Measurements from ENCODE around the gene EPHA2. TPM values are rescaled to one million over a fixed set of nuclear protein-coding genes. Genes with fewer than 3 reads are reported as not detected.
A peak's percentile ranks its signal among the peaks of the same experiment; 100 is the strongest.
"Not testable (repeated sequence)": the region's sequence is repeated elsewhere in the genome, so short reads cannot be mapped to it uniquely, and the experiment has no call there.

EPHA2 gene
- total RNA-seq: 62.2 TPM

DNA sequence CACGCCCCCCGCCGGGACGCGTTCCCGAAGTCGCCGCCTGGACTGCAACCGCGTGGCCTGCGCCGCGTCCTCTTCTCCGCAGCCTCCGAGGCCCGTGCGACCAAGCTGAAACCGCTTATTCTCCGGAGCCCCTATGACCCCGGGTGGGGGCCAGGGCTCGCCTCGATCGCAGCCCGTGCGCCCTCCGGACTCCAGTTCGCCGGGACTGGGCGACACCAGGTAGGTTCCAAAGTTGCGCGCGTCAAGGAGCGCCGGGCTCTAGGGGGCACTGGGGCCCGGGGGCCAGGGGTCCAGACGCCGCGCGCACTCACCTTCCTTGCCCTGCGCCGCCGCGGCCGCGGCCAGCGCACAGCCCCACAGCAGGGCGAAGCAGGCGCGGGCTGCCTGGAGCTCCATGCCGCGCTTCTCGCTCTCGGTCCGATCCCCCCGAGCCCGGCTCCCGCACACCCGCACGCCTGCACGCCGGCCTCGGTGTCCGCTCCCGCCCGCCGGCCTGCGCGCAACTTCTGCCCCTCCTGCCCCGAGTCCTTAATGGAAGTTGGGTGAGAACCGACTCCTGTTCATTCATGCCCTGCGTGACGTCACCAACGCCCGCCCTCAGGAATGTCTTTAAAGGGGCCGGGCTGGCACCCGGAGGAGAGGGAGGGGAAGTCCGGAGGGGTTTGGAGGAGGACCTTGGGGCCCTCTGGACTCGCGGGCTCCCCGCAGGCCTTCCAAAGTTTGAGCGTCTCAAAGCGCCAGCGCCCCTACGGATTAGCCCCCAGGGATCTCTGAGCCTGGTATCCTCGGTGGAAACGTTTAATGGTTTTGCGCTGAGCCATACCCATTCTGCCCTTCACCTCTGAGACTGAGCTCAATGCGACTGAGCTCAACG is at the start of gene EPHA2:
Gene EPHA2 (minus strand): TSS at position 533 of the 874 bp plus-strand sequence. CDS start 137 bp downstream, at position 396.
- DNase-seq: peak; percentile 94

DNA sequence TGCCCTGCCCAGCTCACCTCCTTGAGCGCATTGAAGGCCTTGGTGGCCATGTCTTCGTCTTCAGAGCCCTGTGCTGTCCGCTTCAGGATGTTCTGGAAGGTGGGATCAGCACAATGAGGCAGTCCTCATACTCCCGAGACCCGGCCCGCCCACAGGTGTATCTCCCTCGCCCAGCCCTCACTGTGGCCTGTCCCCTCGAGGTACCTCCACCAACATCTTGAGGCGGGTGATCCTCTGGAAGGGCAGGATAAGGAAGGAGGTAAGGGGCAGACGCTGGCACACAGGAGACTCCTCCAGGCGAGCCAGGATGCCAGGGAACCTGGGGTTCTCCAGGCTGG is 49.4 kb upstream of the EPHA2 start:
- no peak for DNase-seq

DNA sequence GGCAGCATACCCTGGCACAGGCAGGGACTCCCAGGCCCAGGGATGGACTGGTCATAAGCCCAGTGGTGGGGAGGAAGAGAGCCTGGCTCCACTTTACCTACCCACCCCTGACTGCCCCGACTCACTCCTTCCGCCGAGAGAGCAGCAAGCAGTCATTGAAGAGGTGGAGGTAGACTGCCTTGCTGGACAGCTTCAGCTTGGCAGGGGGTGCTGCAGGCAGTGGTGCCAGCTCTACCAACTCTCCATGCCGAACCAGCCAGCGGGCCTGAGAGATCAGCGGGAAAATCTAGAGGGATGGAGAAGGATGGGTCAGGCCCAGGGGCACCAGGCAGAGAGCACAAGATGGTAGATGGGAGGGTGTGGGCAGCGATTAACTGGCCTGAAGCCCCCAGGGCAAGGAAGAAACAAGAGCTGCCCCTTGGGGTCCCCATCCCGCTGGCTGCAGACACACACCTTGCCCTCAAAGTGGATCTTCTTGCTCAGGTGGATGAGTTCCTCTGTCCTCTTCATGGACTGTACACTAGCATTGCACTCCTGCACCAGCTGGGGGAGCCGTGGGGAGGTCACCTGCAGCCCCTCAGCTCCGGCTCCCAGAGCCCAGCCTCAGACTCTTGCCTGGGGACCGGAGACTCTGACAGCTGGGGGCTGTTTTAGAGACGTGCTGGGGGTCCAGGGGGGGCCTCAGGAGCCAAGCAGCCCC is 48.9 kb upstream of the EPHA2 start:
- DNase-seq: peak; percentile 42

DNA sequence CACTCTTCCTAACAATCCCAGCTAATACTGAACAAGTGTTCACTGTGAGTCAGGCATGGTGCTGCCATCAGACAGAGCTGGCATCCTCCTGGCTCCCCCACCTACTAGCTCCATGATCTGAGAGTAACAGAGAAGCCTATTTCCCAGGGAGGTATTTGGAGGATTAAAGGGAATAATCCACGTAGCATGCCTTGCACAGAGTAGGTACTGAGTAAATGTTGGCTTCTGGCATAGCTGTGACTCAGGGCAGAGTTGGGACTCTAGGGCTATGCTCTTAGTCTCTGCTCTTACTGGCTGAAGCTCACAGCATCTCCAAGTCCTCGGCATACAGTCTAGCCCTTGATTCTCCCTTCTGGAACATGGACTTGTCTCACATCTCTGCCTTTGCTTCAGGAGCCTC is 48.3 kb upstream of the EPHA2 start:
- no peak for DNase-seq

DNA sequence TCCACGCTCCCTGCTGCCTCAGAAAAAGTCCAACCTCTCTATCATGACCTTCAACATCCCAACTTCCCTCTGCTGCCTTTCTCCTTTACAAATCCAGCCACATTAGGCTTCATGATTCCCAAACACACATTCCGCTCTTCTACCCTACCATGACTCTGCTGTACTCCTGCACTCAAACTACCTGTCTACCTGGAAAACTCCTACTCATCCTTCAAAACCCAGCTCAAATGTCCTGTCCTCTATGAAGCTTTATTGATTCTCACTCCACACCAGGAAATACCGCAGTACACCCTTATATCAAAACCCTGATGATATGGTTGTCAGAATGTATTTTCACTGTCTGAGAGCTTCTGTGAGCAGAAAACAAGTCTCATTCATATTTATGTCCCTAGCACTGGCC is 47.7 kb upstream of the EPHA2 start:
- DNase-seq: no peak

DNA sequence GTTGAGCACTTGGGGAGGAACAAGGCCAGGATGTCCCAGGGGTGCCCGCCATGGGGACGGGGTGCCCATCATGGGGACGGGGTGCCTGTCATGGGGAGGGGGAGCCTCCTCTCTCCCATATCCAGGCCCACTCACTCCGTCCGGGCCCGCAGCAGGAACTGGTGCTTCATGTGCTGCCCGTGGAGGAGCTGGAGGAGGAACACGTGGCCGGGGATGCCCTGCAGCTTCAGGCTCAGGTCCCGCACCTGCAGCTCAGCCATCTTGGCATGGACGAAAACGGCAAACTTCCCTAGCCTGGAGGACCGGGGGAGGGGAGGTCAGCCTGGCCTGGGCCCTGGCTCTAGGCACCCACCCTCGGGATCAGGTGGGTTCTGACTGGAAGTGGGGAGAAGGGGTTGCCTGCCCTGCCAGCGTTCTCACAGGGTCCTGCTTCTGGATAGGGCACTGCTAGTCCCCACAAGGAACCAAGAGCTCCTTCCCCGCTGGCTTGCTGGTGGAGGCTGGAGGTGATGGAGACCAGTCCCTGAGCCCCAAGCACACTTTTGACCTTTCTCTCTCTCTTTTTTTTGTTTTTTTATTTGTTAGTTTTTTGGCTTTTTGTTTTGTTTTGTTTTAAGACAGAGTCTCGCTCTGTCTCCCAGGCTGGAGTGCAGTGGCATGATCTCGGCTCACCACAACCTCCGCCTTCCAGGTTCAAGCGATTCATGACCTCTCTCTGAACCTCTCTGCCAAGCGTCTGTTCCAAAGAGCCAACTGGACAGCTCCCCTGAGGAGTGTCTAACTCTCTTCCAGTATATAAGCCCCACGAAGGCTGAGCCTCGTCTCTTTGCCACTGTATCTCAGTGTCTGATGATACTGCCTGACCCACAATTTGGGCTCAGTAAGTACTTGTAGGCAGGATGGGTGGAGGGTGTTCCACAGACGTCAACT is 46.7 kb upstream of the EPHA2 start:
- no peak for DNase-seq

DNA sequence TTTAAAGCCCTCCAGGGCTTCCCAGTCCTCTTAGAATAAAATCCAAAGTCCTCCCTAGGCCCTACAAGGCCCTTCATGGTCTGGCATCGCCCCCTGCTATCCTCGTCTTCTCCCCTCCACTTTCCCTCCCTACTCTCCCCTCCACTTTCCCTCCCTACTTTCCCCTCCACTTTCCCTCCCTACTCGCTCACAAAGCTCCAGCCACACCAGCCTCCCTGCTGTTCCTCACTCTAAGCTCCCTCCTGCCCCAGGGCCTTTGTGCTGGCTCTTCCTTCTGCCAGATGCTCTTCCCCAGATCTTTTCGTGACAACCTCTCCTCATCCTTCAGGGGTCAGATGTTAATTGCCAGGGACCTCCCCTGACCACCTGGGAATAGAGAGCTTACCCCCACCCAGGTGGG is 43.8 kb upstream of the EPHA2 start:
- DNase-seq: no peak

DNA sequence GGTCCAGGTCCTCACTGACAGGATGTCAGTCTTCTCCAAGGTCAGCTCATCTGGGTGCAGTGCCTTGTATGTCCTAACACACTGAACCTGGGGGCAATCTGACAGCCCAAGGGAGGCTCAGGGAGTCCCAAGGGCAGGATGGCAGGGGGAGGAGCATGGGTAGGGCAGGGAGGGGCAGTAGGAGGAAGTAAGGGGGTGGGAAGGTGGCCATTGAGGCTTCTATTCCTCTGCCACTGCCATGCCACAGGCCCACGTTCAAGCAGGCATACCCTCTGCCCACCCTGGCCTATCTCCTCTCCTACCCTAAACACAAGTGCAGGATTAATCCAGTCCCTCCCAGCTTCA is 43.3 kb upstream of the EPHA2 start:
- no peak for DNase-seq

DNA sequence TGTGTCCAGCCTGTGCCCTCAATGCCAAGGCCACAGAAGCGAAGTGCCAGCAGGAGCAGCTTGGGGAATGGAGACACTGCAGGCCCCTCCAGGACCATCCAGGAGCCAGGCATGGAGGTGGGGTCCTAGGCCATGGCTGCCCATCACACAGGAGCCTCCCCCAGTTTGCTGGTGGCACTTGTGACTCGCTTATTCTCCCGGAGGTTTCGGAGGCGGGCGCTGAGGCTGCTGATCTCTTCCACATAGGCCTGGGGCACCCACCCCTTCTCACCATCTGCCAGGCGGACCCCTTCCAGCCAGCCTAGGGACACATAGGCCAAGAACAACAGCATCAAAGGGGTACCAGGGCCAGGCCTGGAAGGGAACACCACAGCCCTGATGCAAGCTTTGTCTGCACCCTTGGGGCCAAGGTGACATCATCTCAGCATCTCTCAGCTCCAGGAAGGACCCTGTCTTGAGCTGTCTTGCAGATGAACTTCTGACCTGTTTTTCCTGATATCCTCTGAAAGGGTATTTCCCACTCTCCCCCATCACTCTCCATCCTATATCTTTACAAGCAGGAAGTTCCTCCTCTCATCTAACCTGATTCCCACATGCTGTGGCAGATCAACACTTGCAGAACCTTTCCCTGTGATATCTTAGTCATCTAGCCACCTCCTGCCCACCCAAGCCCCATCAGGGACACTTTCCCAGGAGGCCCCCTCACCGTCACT is 42.7 kb upstream of the EPHA2 start:
- DNase-seq: no peak

DNA sequence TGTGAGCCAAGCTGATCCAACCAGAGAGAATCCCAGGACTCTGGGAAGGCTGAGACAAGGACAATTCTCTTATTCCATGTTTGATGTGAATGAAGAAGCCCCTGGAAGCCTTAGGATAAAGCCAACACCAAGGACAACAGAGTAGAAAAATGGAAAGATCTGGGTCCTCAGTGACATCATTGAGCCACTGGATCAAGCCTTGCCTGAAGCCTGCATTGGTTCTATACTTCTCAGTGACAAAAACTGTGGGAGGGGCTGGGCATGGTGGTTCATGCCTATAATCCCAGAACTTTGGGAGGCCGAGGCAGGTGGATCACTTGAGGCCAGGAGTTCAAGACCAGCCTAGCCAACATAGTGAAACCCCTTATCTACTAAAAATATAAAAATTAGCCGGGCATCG is 41.0 kb upstream of the EPHA2 start:
- no peak for DNase-seq

DNA sequence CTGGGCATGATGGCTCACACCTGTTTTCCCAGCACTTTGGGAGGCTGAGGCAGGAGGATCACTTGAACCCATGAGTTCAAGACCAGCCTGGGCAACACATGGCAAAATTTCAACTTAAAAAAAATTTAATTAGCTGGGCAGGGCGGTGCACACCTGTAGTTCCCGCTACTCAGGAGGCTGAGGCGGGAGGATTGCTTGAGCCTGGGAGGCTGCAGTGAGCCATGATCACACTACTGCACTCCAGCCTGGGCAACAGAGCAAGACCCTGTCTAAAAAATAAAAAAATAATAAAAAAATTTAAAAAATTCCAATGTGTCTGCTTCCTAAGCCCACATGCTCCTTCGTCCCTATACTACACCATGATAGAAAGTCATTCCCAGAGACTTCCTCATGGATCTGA is 40.3 kb upstream of the EPHA2 start:
- DNase-seq: not testable (repeated sequence)

DNA sequence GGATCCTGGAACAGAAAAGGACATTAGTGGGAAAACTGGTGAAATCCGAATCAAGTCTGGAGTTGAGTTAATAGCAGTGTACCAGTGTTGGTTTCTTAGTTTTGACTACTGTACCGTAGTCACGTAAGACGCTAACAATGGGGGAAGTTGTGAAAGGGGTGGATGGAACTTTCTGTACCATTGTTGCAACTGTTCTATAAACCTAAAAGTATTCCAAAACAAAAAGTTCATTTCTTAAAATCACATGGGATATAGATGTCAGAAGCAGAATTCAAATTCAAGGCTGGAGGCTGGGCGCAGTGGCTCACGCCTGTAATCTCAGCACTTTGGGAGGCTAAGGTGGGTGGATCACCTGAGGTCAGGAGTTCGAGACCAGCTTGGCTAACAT is 39.6 kb upstream of the EPHA2 start:
- DNase-seq: no peak

DNA sequence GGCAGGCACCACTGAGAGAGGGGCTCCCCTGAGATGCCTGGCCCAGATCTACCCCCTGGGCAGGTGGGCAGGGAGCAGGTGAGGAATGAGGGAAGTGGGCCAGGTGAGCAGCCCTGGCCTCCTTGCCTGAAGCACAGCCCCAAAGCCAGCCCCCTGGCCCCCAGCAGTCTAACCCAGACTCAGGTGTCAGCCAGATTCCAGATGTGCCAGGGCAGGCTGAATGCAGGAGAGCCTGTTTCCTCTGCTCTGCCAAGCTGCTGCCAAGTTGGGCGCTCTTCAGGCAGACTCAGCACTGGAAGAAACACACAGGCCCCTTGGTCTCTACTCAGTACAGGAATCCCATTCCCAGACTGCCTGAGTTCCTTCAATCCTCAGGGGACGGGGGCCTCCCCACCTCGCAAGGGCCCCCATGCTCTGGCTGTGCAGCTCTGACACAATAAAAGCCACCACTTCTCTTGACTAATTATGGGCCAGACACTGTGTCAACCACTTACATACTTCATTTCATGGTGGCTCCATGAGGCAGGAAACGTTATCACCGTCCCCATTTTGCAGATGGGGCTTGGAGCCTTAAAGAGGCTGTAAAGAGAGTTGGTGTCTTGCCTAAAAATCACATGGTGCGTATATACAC is 36.2 kb upstream of the EPHA2 start:
- DNase-seq: no peak

DNA sequence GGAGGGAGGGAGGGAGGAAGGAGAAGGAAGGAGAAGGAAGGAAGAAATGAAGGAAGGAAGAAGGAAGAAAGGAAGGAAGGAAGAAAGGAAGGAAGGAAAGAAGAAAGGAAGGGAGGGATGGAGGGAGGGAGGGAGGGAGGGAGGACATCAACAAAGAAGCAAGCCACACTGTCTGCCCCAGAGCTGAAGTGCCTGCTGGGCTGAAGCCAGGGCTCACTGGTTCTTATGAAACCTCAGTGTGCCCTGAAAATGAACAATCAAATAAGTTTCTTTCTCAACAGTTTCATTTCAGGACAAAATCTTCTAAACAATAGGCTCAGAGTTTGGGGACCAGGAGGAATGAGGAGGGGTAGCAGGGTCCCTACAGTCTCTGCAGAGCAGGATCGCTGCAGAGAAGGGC is 35.4 kb upstream of the EPHA2 start:
- no peak for DNase-seq

DNA sequence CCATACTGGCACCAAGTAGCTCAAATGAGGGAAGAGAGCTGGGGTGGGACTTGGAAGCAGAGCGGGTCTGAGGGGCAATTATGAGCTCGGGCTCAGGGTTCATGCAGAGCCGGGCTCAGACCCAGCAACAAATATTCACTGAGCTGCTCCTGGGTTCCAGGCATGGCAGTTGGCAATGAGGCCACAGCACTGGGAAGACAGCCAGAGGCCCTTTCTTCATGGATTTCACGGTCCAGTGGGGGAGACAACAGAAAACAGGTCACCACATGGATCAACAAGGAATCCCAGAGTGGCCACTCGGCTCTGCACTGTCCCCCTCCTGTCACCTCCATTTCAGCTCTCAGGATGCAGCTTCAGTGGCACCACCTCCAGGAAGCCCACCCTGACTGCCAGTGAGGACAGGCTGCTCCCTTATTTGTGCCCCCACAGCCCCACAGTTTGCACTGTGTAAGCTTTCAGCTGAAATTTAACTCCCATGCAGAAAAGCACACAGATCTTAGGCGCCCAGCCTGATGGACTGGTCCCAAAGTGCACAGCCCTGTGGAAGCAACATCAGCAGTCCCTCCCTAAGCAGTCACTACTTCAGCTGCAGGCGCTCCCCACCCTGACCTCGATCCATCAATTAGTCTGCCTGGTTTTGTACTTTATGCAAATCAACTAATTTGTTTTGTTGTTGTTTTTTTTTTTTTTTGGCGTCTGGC is 34.2 kb upstream of the EPHA2 start:
- peak; percentile 72 for DNase-seq

DNA sequence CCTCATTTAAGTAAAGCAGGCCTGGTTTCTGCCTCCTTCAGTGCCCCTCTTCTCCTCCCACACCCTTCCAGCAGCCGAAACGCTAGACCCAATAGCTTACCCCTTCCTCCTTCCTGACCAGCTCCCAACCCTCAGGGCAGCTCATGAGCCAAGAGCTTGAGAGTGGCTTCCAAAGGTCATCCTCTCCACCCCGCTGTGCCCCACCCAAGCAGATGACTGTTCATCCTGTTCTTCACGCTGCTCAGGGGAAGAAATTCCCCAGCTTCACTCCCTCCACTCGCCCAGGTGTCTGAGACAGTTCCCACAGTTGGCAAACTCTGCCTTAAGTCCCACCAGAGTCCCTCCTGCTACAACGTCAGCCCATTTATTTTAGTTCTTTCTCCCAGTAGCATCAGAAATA is 33.1 kb upstream of the EPHA2 start:
- DNase-seq: no peak

DNA sequence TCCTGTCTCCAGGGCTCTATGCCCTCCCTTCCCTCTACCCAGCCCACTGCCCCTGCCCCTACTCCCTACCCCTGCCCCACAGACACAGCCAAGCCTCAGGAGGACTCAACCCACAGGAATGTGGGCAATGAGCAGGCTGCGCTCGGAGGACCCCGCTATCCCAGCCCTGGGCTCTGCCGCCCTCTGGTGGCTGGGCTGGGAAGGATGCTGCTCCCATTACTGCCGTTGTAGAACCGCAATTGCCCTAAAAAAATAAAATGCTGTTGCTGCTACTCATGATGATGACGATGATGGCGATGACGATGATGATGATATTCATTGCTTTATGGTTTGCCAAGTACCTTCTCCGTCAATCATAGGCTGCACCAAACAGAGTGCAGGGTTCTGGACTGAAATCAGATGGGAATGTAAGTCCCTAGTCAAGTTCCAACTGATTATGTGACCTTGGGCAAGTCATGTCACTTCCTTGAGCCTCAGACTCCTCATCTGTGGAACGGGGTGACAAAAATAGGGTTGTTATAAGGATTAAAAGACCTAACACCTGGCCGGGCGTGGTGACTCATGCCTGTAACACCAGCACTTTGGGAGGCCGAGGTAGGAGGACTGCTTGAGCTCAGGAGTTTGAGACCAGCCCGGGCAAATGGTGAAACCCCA is 32.0 kb upstream of the EPHA2 start:
- peak; percentile 86 for DNase-seq

DNA sequence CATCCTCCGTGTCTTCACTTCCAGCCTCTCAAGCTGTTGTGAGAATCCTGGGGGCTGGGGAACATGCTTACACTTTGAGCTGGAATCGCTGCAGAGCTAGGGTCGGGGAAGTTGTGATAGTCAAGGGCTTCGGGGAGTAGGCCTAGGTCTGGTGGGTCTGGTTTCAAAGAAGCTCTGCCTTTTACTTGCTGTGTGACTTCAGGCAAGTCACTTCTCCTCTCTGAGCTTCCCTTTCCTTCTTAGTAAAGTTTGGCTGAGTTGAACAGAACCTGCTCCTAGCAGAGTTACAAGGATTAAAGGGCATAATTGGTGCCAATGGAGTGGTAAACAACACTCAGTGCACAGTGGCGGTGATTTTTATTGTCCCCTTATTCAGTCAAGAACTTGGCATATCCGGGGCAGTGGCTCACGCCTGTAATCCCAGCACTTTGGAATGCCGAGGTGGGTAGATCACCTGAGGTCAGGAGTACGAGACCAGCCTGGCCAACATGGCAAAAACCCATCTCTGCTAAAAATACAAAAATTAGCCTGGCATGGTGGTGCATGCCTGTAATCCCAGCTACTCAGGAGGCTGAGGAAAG is 30.9 kb upstream of the EPHA2 start:
- no peak for DNase-seq

DNA sequence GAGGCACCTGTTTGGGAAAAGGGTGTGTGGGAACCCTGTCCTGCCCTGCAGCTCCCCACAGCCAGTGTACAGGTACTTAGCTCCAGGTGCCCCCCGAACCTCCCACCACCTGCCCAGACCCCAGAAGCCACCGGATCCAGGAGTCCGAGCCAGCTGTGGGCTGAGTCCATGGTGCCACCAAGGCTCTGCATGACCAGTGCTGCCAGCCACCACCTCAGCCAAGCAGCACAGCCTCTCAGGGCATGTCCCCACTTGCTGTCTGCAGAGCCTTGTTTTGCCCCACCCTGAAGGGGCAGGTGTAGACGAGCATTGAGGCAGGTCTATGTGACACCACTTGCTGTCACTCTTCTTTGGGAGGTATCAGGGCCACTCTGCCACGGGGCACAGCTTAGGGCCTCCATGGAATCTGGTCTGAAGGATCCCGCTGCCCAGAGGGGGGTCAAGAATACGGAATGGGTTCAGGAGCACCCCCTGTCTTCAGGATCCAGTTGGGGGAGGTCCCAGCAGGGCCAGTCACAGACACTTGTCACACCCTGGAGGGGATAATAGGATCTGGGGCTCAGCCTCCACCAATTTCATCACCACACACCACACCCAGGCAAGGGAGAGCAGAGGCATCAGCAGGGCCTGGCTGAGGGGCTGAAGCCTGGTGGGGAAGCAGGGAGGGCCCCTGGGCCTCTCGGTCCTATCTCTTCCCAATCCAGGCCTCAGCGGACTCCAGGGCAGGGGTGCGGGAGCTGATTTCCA is 28.9 kb upstream of the EPHA2 start:
- peak; percentile 41 for DNase-seq
